Endothelial cell of umbilical vein (primary cell): ENCODE measurements around the gene GC. TPM values are rescaled to one million over a fixed set of nuclear protein-coding genes. Genes with fewer than 3 reads are reported as not detected.
A peak's percentile ranks its signal among the peaks of the same experiment; 100 is the strongest.

Experiments
- Bru-seq: library from RNA; stranded (reverse); fragments of 400-500 nt; gene quantifications from one replicate; lab custom pipeline; 2021; lab: Mats Ljungman, UMichigan
- BruChase-seq, 2 experiments: library from RNA; stranded (reverse); fragments of 400-500 nt; gene quantifications; one replicate each; lab custom pipeline; 2021; lab: Mats Ljungman, UMichigan
- BruUV-seq: library from RNA; stranded (reverse); fragments of 400-500 nt; replicated peaks from 2 replicates; lab custom pipeline; 2021; lab: Mats Ljungman, UMichigan
- CTCF ChIA-PET: fragments of 300-600, 350-600 bp; sonication (Branson Sonifier 250); formaldehyde crosslinking; loops from one replicate; lab custom pipeline; 2021; ENCODE audit warnings: antibody characterized with exemption, inconsistent platforms; lab: Charles Lee
- POLR2A ChIA-PET: fragments of 300-600, 350-600 bp; sonication (Branson Sonifier 250); formaldehyde crosslinking; loops from one replicate; lab custom pipeline; 2021; ENCODE audit warnings: antibody characterized with exemption, inconsistent platforms; lab: Charles Lee
- DNase-seq: peaks from one replicate; pipeline ENCODE4 v3.0.0-alpha.2; 2011; ENCODE audit warnings: low read depth, low spot score
- FAIRE-seq: peaks from 2 replicates; lab custom pipeline; 2011; peaks lifted over from hg19 to GRCh38; lab: Jason Lieb, UNC
- H2AFZ ChIP-seq: 2 replicates; pipeline ENCODE4 v1.6.0; 2012; ENCODE audit warnings: low read depth, low read length, control low read depth, inconsistent platforms
- H3K27ac ChIP-seq: 2 replicates; pipeline ENCODE4 v1.5.1; 2011; ENCODE audit warnings: low read depth, mild to moderate bottlenecking, control low read depth, low read length, moderate library complexity; ENCODE audit not compliant: insufficient read depth
- H3K27me3 ChIP-seq, 2 experiments: 2 replicates each; pipeline versions ENCODE4 v1.6.0 to v1.6.1; 2011; ENCODE audit warnings: low read length in 2 of 2, mixed read lengths in 1 of 2; ENCODE audit not compliant: control insufficient read depth in 2 of 2, insufficient read depth in 2 of 2
- H3K36me3 ChIP-seq, 2 experiments: 2 replicates in 1 of 2; 3 replicates in 1 of 2; pipeline ENCODE4 v1.5.1; 2011; ENCODE audit warnings: low read length in 2 of 2, mild to moderate bottlenecking in 1 of 2, moderate library complexity in 1 of 2; ENCODE audit not compliant: control insufficient read depth in 2 of 2, insufficient read depth in 2 of 2; ENCODE audit errors: extremely low read depth in 1 of 2
- H3K4me1 ChIP-seq: 3 replicates; pipeline ENCODE4 v1.5.1; 2011; ENCODE audit warnings: mild to moderate bottlenecking, low read length; ENCODE audit not compliant: control insufficient read depth, insufficient read depth; ENCODE audit errors: extremely low read depth
- H3K4me2 ChIP-seq: 2 replicates; pipeline ENCODE4 v1.6.1; 2011; ENCODE audit warnings: low read length, control low read depth, mixed read lengths; ENCODE audit not compliant: insufficient read depth
- H3K4me3 ChIP-seq, 3 experiments: fragments of 200-600 bp in 1 of 3; sonication (generic), shearing (Covaris generic) in 1 of 3; replicated peaks in 1 of 3; 2 replicates each; pipeline ENCODE4 v1.5.1; 2011 to 2016; ENCODE audit warnings: control low read depth in 3 of 3, low read length in 3 of 3, mild to moderate bottlenecking in 2 of 3, inconsistent platforms in 1 of 3, low read depth in 1 of 3, moderate library complexity in 1 of 3; ENCODE audit not compliant: insufficient read depth in 1 of 3
- H3K79me2 ChIP-seq: 2 replicates; pipeline ENCODE4 v1.6.0; 2012; ENCODE audit warnings: low read length, inconsistent platforms; ENCODE audit not compliant: control insufficient read depth, insufficient read depth
- H3K9ac ChIP-seq: replicated peaks from 2 replicates; pipeline ENCODE3; 2011; ENCODE audit warnings: low read length, control low read depth; ENCODE audit not compliant: insufficient read depth; ENCODE audit errors: extremely low read depth
- H3K9me1 ChIP-seq: replicated peaks from 3 replicates; pipeline ENCODE4 v1.6.0; 2011; ENCODE audit warnings: mild to moderate bottlenecking, low read length; ENCODE audit not compliant: control insufficient read depth, insufficient read depth; ENCODE audit errors: extremely low read depth
- H3K9me3 ChIP-seq: replicated peaks from 2 replicates; pipeline ENCODE4 v1.5.1; 2012; ENCODE audit warnings: low read length, inconsistent platforms; ENCODE audit not compliant: control insufficient read depth, insufficient read depth
- H4K20me1 ChIP-seq: replicated peaks from 2 replicates; pipeline ENCODE3; 2011; ENCODE audit warnings: mild to moderate bottlenecking, low read length; ENCODE audit not compliant: control insufficient read depth, insufficient read depth; ENCODE audit errors: extremely low read depth
- CTCF ChIP-seq, 2 donors: IDR thresholded peaks; 1 replicate in 1 of 2; 2 replicates in 1 of 2; pipeline ENCODE4 v1.5.1; 2011; ENCODE audit warnings: low read length in 2 of 2, mild to moderate bottlenecking in 2 of 2, moderate library complexity in 2 of 2, control low read depth in 1 of 2, inconsistent platforms in 1 of 2, low read depth in 1 of 2; ENCODE audit not compliant: insufficient read depth in 1 of 2; ENCODE audit errors: extremely low read depth in 1 of 2
- EZH2 ChIP-seq: IDR thresholded peaks from 2 replicates; pipeline ENCODE4 v1.6.1; 2012; ENCODE audit warnings: borderline replicate concordance, low read depth, mild to moderate bottlenecking, moderate library complexity, low read length, inconsistent platforms; ENCODE audit not compliant: severe bottlenecking
- FOS ChIP-seq: IDR thresholded peaks from 2 replicates; pipeline ENCODE4 v1.6.1; 2011; ENCODE audit warnings: mild to moderate bottlenecking, low read length, moderate library complexity, borderline replicate concordance; ENCODE audit not compliant: insufficient read depth
- GATA2 ChIP-seq: IDR thresholded peaks from 2 replicates; pipeline ENCODE4 v1.7.0; 2011; ENCODE audit warnings: low read depth, mild to moderate bottlenecking, moderate library complexity, mixed read lengths, low read length; ENCODE audit not compliant: insufficient read length, insufficient read depth
- JUN ChIP-seq: IDR thresholded peaks from 2 replicates; pipeline ENCODE4 v1.6.1; 2011; ENCODE audit warnings: borderline replicate concordance, low read depth; ENCODE audit not compliant: insufficient read length, insufficient read depth
- MAX ChIP-seq: IDR thresholded peaks from 2 replicates; pipeline ENCODE4 v1.6.1; 2011; ENCODE audit not compliant: insufficient read depth, insufficient read length
- MYC ChIP-seq: IDR thresholded peaks from one replicate; pipeline ENCODE4 v1.6.1; 2011; ENCODE audit warnings: mild to moderate bottlenecking, low read depth, low read length
- POLR2A ChIP-seq: IDR thresholded peaks from 2 replicates; pipeline ENCODE4 v1.6.1; 2012; ENCODE audit warnings: low read depth, mild to moderate bottlenecking, control low read depth, low read length
- POLR2AphosphoS5 ChIP-seq: IDR thresholded peaks from 2 replicates; pipeline ENCODE4 v1.6.1; 2012; ENCODE audit warnings: low read depth, mild to moderate bottlenecking, control low read depth, low read length, moderate library complexity; ENCODE audit not compliant: insufficient read depth
- dilution Hi-C: fragments of 300-500 bp; cut with MboI; formaldehyde crosslinking; loops from one replicate; pipeline ENCODE4 v1.15.0; 2019; ENCODE audit warnings: low sequenced_read_pairs; ENCODE audit not compliant: extremely low pct_ligation_motif_present
- intact Hi-C: fragments of 100-400 bp; cut with micrococcal nuclease; formaldehyde crosslinking; loops from one replicate; pipeline ENCODE4 v1.10.0; 2022
- long read RNA-seq: library from polyadenylated mRNA; stranded (forward); transcript quantifications from one replicate; pipeline ENCODE4 v2.0.0, GENCODE V29; 2021
- polyA minus RNA-seq, 3 experiments: library from RNA; depleted of rRNA, polyadenylated mRNA; stranded (reverse); fragments of >200 nt; gene quantifications; 1 replicate in 1 of 3; 2 replicates in 2 of 3; pipeline ENCODE4 v1.2.3, GENCODE V29; 2011
- polyA plus RNA-seq, 4 experiments: library from polyadenylated mRNA; depleted of rRNA in 3 of 4; stranded (reverse) in 3 of 4; unstranded in 1 of 4; fragments of >200 nt; gene quantifications; 2 replicates each; pipeline versions ENCODE4 v1.2.1 to v1.2.3, GENCODE V29; 2011 to 2012; ENCODE audit warnings: missing spikeins in 1 of 4
- total RNA-seq: library from RNA; stranded (reverse); gene quantifications from 2 replicates; pipeline ENCODE4 v1.2.3, GENCODE V29; 2021

The GC gene
- total RNA-seq (not detected in 2 replicates), polyA plus RNA-seq (not detected in 2 replicates), polyA minus RNA-seq (not detected in 2 replicates), Bru-seq, nascent RNA (percentile 3 among the genes with signal in this experiment), BruChase-seq, experiment 1, labeled RNA remaining after a 6-hour chase (not detected), BruChase-seq, experiment 2, labeled RNA remaining after a 2-hour chase (not detected)
- polyA plus RNA-seq (2011; cell fraction: cytosol; rRNA removed), result not detected in 2 replicates
- polyA plus RNA-seq (2011; cell fraction: nucleus; rRNA removed), result not detected in 2 replicates
- polyA plus RNA-seq (2012), result not detected in 2 replicates
- not detected for polyA minus RNA-seq (2011; cell fraction: cytosol; rRNA and poly(A)+ RNA removed)
- polyA minus RNA-seq (2011; cell fraction: nucleus; rRNA and poly(A)+ RNA removed), result not detected in 2 replicates
- long read RNA-seq, result 0 reads

GRCh38 chr4:71783972-71784371 is at the start of gene GC:
Gene GC (minus strand): TSS chr4:71784079. CDS start chr4:71784018, 61 bp downstream.
- Histone ChIP-seq H3K36me3 (no peaks in the 10 kb centered on the region), H2AFZ (no peak within 1 kb of the TSS), H3K9me3 (no peaks in the 10 kb centered on the region), H3K27ac (no peak within 1 kb of the TSS), H3K4me3 (no peak within 1 kb of the TSS), H3K9me1 (no peaks in the 10 kb centered on the region), H3K27me3 (no peaks in the 10 kb centered on the region), H3K79me2 (no peaks in the 10 kb centered on the region), H3K4me2 (no peak within 1 kb of the TSS), H3K4me1 (no peaks in the 10 kb centered on the region), H4K20me1 (no peaks in the 10 kb centered on the region), H3K9ac (no peak within 1 kb of the TSS)
- dilution Hi-C loops (no loop called here), intact Hi-C loops (no loop called here)
- no peak for FAIRE-seq
- no peak for TF ChIP-seq FOS
- no peak for TF ChIP-seq POLR2A
- TF ChIP-seq MYC, result no peak
- TF ChIP-seq POLR2AphosphoS5, result no peak
- TF ChIP-seq CTCF (IDR thresholded peaks at IDR 0.05; ENCODE audit: extremely low read depth in 1 of 2, insufficient read depth in 1 of 2, low read depth in 1 of 2, low read length in 2 of 2), result no peak
- TF ChIP-seq JUN, result no peak
- no peak for TF ChIP-seq MAX
- TF ChIP-seq GATA2, result no peak
- TF ChIP-seq EZH2, result no peak
- no peak for DNase-seq
- ChIA-PET CTCF (no interaction called here), POLR2A (no interaction called here)
- BruUV-seq, result no TSS peak
